Measurements from ENCODE around the gene POMC. TPM values are rescaled to one million over a fixed set of nuclear protein-coding genes. Genes with fewer than 3 reads are reported as not detected.

Gene POMC
- total RNA-seq, 1 experiment from 2014 or later = 1.6 TPM

GRCh38 chr2:25112113-25112512 lies 56.3 kb downstream of the POMC start:
- H3T11ph ChIP-seq (ENCODE audit: low read length) = no peak overlapping the region
- H2BK120ac ChIP-seq (ENCODE audit: low read depth, low read length, poor library complexity, severe bottlenecking) = no peak overlapping the region
- H2BK5ac ChIP-seq (ENCODE audit: insufficient read length, low read length) = no peak overlapping the region
- H3K27ac Mint-ChIP-seq = no peak overlapping the region
- no peak overlapping the region for H2BK20ac ChIP-seq (ENCODE audit: low read depth, low read length, poor library complexity, severe bottlenecking)
- peaks cover 22 to 23% of the 10 kb centered on the region in 2 experiments for H3K4me1 Mint-ChIP-seq
- H2BK15ac ChIP-seq (ENCODE audit: low read depth, low read length) = no peak overlapping the region
- no peaks in the 10 kb centered on the region for H3K9me3 ChIP-seq (ENCODE audit: control insufficient read depth, low read depth, low read length)
- H4K8ac ChIP-seq (replicated peaks; ENCODE audit: insufficient read length, low read depth, low read length) = no peak overlapping the region
- no peak overlapping the region for H4K5ac ChIP-seq (ENCODE audit: insufficient read length, low read depth, low read length)
- WGBS (ENCODE audit: extremely low coverage, insufficient read length, low lambda C conversion rate) = no CpG with 5 or more reads among the region's 3 CpGs
- H4K91ac ChIP-seq (ENCODE audit: insufficient read length, low read depth, low read length) = no peak overlapping the region
- no peak overlapping the region for H3K18ac ChIP-seq (ENCODE audit: insufficient read length, low read depth, low read length)
- no peaks in the 10 kb centered on the region for H3K79me2 ChIP-seq (ENCODE audit: insufficient read depth, low read length)
- no peak overlapping the region for H2BK12ac ChIP-seq (ENCODE audit: insufficient read length, low read depth, low read length)
- H3K14ac ChIP-seq (ENCODE audit: insufficient read depth, low read length) = no peak overlapping the region
- no peaks in the 10 kb centered on the region for H4K20me1 ChIP-seq (ENCODE audit: control insufficient read depth, insufficient read depth, insufficient read length)
- 0 out of 7 replicates have a peak, but pooled peaks cover 0 to 2% (median 0%) of the 10 kb centered on the region in 3 experiments for H3K36me3 Mint-ChIP-seq (ENCODE audit: insufficient read depth in 1 of 3, low read depth in 3 of 3)
- no peak overlapping the region for H3K4me2 ChIP-seq (ENCODE audit: insufficient read depth, insufficient read length, low read length)
- no peaks in the 10 kb centered on the region for H3K9me3 Mint-ChIP-seq
- H3K4me1 ChIP-seq (ENCODE audit: insufficient read depth, low read length) = no peaks in the 10 kb centered on the region
- H3K23ac ChIP-seq (ENCODE audit: insufficient read length, low read depth, low read length) = no peak overlapping the region
- no peak overlapping the region for H3K4ac ChIP-seq (ENCODE audit: low read depth, low read length)
- no peak for TF ChIP-seq CTCF (conservative IDR thresholded peaks at IDR 0.05)
- DNase-seq = no peak
- H3K27ac ChIP-seq (ENCODE audit: insufficient read length, low read depth, low read length) = no peak overlapping the region
- H3K9ac ChIP-seq (ENCODE audit: extremely low read depth, insufficient read length, low read length) = no peak overlapping the region
- H2AK5ac ChIP-seq (ENCODE audit: insufficient read length, low read length) = no peak overlapping the region
- H3K23me2 ChIP-seq (ENCODE audit: insufficient read length, low read depth, low read length, poor library complexity, severe bottlenecking) = no peaks in the 10 kb centered on the region
- no peak overlapping the region for H2AFZ ChIP-seq (ENCODE audit: low read length)
- no peak overlapping the region for H3K4me3 Mint-ChIP-seq
- no peaks in the 10 kb centered on the region for H3K79me1 ChIP-seq (ENCODE audit: insufficient read depth, low read depth, low read length, poor library complexity, severe bottlenecking)
- H3K27me3 Mint-ChIP-seq (ENCODE audit: low read depth) = no peaks in the 10 kb centered on the region; the same call in 1 of the 2 replicates
- no peak overlapping the region for H3K56ac ChIP-seq (ENCODE audit: insufficient read length, low read depth, low read length)
- H3K27me3 ChIP-seq (ENCODE audit: insufficient read depth, low read length) = no peaks in the 10 kb centered on the region

Other genes starting within 250 kb of the POMC start
- gene ADCY3, start 248.3 kb downstream of the POMC start, total RNA-seq (2021) = 39.5 and 43.0 TPM in 2 replicates
- gene DNAJC27, start 196.6 kb downstream of the POMC start, total RNA-seq (2021) = 4.6 and 5.1 TPM in 2 replicates
- gene EFR3B, start 126.5 kb downstream of the POMC start, total RNA-seq (2021) = 7.0 and 7.2 TPM in 2 replicates
- 207 and 215 TPM in 2 replicates for gene DNMT3A, start 173.3 kb upstream of the POMC start, total RNA-seq (2021)